ENCODE data around the gene CCDC85C. TPM values are rescaled to one million over a fixed set of nuclear protein-coding genes. Genes with fewer than 3 reads are reported as not detected.

The CCDC85C gene
- total RNA-seq = 82.2 to 85.2 TPM (median 82.3 TPM) in 3 replicates

DNA sequence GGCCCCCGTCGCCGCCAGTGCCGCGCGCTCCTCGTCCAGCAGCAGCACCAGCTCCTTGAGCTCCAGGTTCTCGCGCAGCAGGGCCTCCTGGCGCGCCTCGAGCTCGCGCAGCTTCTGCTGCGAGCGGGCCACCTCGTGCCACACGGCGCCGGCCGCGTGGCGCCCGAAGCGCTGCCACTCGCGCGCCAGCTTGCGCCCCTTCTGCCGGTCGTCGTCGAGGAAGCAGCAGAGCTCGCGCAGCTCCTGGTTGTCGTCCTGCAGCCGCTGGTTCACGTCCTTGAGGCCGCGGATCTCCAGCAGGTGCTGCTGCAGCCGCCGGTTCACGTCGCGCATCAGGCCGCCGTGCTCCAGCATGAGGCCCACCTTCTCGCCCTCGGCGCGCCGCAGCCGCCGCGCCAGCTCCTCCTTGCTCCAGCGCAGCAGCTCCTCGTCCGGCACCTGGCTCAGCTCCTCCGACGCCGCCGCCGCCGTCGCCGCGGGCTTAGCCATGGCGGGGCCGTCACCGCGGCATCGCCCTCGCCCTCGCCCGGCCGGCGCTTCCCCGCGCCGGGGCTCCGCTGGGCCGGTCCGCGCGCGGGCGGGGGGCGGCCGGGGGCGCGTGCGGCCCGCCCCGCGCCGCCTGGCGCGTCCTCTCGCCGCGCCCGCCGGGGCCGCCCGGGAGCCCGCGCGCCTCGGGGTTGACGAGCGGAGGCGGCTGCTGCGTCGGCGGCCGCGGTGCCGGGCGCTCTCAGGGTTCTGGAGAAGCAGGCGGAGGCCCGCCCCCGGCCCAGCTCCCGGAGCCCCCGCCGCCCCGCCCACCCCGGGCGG lies at the start of gene CCDC85C:
TSS of gene CCDC85C (minus strand) at position 737 of the 807 bp plus-strand sequence. CDS start at position 489, 248 bp downstream.
- peak in 1 of 2 experiments; percentile 63 for DNase-seq (ENCODE audit: low spot score in 2 of 2, unreplicated experiment in 2 of 2)
- TF ChIP-seq, protein P1, sequence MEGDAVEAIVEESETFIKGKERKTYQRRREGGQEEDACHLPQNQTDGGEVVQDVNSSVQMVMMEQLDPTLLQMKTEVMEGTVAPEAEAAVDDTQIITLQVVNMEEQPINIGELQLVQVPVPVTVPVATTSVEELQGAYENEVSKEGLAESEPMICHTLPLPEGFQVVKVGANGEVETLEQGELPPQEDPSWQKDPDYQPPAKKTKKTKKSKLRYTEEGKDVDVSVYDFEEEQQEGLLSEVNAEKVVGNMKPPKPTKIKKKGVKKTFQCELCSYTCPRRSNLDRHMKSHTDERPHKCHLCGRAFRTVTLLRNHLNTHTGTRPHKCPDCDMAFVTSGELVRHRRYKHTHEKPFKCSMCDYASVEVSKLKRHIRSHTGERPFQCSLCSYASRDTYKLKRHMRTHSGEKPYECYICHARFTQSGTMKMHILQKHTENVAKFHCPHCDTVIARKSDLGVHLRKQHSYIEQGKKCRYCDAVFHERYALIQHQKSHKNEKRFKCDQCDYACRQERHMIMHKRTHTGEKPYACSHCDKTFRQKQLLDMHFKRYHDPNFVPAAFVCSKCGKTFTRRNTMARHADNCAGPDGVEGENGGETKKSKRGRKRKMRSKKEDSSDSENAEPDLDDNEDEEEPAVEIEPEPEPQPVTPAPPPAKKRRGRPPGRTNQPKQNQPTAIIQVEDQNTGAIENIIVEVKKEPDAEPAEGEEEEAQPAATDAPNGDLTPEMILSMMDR (IDR thresholded peaks at IDR 0.05; ENCODE audit: unreplicated experiment) = no peak
- Mint-ChIP-seq H3K4me1 (peaks cover 44% of the 10 kb centered on the region), H3K9me3 (no peaks in the 10 kb centered on the region), H3K27ac (peak within 1 kb of the TSS; percentile 98), H3K4me3 (peak within 1 kb of the TSS; percentile 86), H3K27me3 (ENCODE audit: low read depth) (peaks cover 3% of the 10 kb centered on the region), H3K36me3 (no peaks in the 10 kb centered on the region)

DNA sequence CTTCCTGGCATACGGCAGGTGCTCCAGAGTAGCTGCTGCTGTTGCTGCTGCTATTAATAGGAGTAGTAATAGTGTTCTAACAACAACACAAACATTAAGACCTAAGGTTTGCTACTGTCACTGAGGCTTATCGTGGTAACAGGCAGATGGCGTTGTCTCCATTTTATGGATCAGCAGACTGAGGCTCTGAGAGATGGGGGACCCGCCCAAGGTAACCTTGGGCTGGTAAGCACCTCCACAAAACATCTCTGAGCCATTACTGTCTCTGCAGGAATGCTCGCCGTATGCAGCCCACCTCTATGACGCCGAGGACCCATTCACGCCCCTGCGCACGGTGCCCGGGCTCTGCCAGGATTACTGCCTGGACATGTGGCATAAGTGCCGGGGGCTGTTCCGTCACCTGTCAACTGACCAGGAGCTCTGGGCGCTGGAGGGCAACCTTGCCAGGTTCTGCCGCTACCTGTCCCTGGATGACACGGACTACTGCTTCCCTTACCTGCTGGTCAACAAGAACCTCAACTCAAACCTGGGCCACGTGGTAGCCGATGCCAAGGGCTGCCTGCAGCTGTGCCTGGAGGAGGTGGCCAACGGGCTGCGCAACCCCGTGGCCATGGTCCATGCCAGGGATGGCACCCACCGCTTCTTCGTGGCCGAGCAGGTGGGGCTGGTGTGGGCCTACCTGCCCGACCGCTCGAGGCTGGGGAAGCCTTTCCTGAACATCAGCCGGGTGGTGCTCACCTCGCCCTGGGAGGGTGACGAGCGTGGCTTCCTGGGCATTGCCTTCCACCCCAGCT lies 48.1 kb upstream of the CCDC85C start:
- TF ChIP-seq, protein P1 (IDR thresholded peaks at IDR 0.05; ENCODE audit: unreplicated experiment) = no peak
- no peak overlapping the region for H3K27ac Mint-ChIP-seq
- no peaks in the 10 kb centered on the region for H3K4me1 Mint-ChIP-seq
- no peak for DNase-seq (ENCODE audit: low spot score in 2 of 2, unreplicated experiment in 2 of 2)
- H3K9me3 Mint-ChIP-seq = no peaks in the 10 kb centered on the region
- H3K27me3 Mint-ChIP-seq (ENCODE audit: low read depth) = no peaks in the 10 kb centered on the region
- no peaks in the 10 kb centered on the region for H3K36me3 Mint-ChIP-seq
- H3K4me3 Mint-ChIP-seq = no peak overlapping the region

DNA sequence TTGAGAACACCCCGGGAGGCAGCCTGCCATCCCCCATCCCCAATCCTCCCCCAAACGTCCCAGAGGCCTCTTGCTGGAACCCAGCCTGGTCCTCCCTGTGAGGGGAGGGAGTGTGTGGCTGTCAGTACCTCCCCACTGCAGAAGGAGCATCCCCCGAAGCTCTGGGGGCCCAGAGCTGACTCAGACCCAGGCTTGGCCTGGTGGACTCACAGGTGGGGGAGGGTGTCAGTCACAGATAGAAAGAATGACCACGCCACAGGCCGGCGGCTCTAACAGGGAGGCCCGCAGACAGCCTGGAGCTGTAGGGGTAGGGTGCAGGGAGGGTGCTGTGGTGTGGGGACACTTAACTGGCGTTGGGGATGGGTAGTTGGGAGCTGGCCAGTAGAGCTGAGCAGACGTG lies 46.2 kb upstream of the CCDC85C start:
- Mint-ChIP-seq H3K27me3 (ENCODE audit: low read depth) (peaks cover 5% of the 10 kb centered on the region), H3K36me3 (no peaks in the 10 kb centered on the region), H3K4me1 (no peaks in the 10 kb centered on the region), H3K4me3 (no peak overlapping the region), H3K27ac (no peak overlapping the region), H3K9me3 (no peaks in the 10 kb centered on the region)
- no peak for DNase-seq (ENCODE audit: low spot score in 2 of 2, unreplicated experiment in 2 of 2)
- TF ChIP-seq, protein P1 (IDR thresholded peaks at IDR 0.05; ENCODE audit: unreplicated experiment) = no peak

DNA sequence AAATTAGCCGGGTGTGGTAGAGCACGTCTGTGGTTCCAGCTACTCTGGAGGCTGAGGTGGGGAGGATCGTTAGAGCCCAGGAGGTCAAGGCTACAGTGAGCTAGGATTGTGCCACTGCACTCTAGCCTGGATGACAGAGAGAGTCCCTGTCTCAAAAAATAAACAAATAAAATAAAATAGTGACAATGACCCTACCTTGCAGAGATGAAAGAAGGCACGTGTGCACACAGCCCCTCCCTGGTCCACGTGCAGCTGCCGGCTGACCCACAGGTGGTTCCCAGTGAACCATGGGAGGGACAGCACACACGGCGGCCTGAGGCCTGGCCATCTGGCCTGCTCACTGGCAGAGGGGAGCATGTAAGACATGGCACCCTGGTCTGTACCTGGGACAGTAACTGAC lies 45.6 kb upstream of the CCDC85C start:
- no peak overlapping the region for H3K27ac Mint-ChIP-seq
- H3K36me3 Mint-ChIP-seq = no peaks in the 10 kb centered on the region
- no peaks in the 10 kb centered on the region for H3K4me1 Mint-ChIP-seq
- TF ChIP-seq, protein P1 (IDR thresholded peaks at IDR 0.05; ENCODE audit: unreplicated experiment) = no peak
- peaks cover 5% of the 10 kb centered on the region for H3K27me3 Mint-ChIP-seq (ENCODE audit: low read depth)
- no peak for DNase-seq (ENCODE audit: low spot score in 2 of 2, unreplicated experiment in 2 of 2)
- H3K9me3 Mint-ChIP-seq = no peaks in the 10 kb centered on the region
- no peak overlapping the region for H3K4me3 Mint-ChIP-seq

DNA sequence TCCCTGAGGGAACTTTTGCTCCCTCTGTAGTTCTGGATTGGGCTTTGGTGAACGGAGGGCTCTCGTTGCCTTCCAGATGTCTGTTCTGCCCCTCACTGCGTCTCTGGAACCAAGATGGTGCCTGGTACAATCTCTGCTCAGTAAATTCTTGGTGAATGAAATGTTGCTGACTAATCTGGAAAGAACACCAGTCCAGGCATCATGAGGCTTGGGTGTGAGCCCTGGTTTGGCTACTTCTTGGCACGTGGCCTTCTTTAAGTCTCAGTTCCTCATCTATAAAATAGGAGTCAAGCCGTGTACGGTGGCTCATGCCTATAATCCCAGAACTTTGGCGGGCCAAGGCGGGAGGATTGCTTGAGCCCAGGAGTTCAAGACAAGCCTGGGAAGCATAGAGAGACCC lies 45.2 kb upstream of the CCDC85C start:
- no peak overlapping the region for H3K27ac Mint-ChIP-seq
- H3K4me3 Mint-ChIP-seq = no peak overlapping the region
- TF ChIP-seq, protein P1 (IDR thresholded peaks at IDR 0.05; ENCODE audit: unreplicated experiment) = no peak
- H3K27me3 Mint-ChIP-seq (ENCODE audit: low read depth) = peaks cover 6% of the 10 kb centered on the region
- H3K9me3 Mint-ChIP-seq = no peaks in the 10 kb centered on the region
- H3K36me3 Mint-ChIP-seq = no peaks in the 10 kb centered on the region
- DNase-seq (ENCODE audit: low spot score in 2 of 2, unreplicated experiment in 2 of 2) = no peak
- no peaks in the 10 kb centered on the region for H3K4me1 Mint-ChIP-seq

All from mesothelial cell of epicardium (in vitro differentiated cells).